Upper lobe of right lung (tissue), 1 donor: ENCODE results near the gene KRTAP2-2. TPM values are rescaled to one million over a fixed set of nuclear protein-coding genes. Genes with fewer than 3 reads are reported as not detected.
"Not testable (repeated sequence)": the region's sequence is repeated elsewhere in the genome, so short reads cannot be mapped to it uniquely, and the experiment has no call there.

ENCODE experiments used
- ATAC-seq: fragments of 200-7000 bp; cut with Tn5 transposase; one replicate; pipeline ENCODE4 v1.9.1; 2020; ENCODE audit warnings: mild to moderate bottlenecking, moderate library complexity
- DNase-seq: peaks from one replicate; pipeline ENCODE4 v3.0.0-alpha.2; 2020
- H3K27ac ChIP-seq: fragments of 200-600 bp; one replicate; pipeline ENCODE4 v1.8.0; 2022
- H3K27me3 ChIP-seq: fragments of 200-600 bp; one replicate; pipeline ENCODE4 v1.8.0; 2022; ENCODE audit warnings: mild to moderate bottlenecking
- H3K36me3 ChIP-seq: fragments of 200-600 bp; one replicate; pipeline ENCODE4 v1.8.0; 2022
- H3K4me1 ChIP-seq: fragments of 200-600 bp; one replicate; pipeline ENCODE4 v1.8.0; 2022
- H3K4me3 ChIP-seq: fragments of 200-600 bp; one replicate; pipeline ENCODE4 v1.8.0; 2022; ENCODE audit warnings: mild to moderate bottlenecking
- H3K9me3 ChIP-seq: fragments of 200-600 bp; one replicate; pipeline ENCODE4 v1.8.0; 2022
- CTCF ChIP-seq: fragments of 200-600 bp; IDR thresholded peaks from one replicate; pipeline ENCODE4 v1.8.0; 2022; ENCODE audit warnings: antibody characterized with exemption
- intact Hi-C: fragments of 100-400 bp; cut with DNase I; formaldehyde crosslinking; loops from one replicate; pipeline ENCODE4 v1.11.0; 2022
- total RNA-seq: library from RNA; stranded (reverse); fragmentation: NEBNext Ultra II Directional; extraction: Animal tissue kit (Norgen Biotek cat#: 25700); gene quantifications from one replicate; pipeline ENCODE4 v1.2.1, GENCODE V29; 2021
- donor health status: DM: no; HTN: yes; CAD: no; lungs with severe emphysema.

The KRTAP2-2 gene
- total RNA-seq, 1 donor from 2014 or later: not detected

- Histone ChIP-seq H3K27ac (no peak overlapping the region), H3K27me3 (peaks cover 9% of the 10 kb centered on the region), H3K4me1 (no peaks in the 10 kb centered on the region), H3K36me3 (no peaks in the 10 kb centered on the region), H3K4me3 (no peak overlapping the region), H3K9me3 (no peaks in the 10 kb centered on the region)
- intact Hi-C loops: no loop called here
- no peak for TF ChIP-seq CTCF
- no peak for ATAC-seq
- DNase-seq: no peak
Measured at GRCh38 chr17:41057547-41057946, 2.5 kb upstream of the KRTAP2-2 start.

GRCh38 chr17:41054556-41054955 is 474 bp downstream of the KRTAP2-2 start:
- H3K27ac ChIP-seq, H3K27me3 ChIP-seq, H3K4me1 ChIP-seq, H3K36me3 ChIP-seq, H3K9me3 ChIP-seq, intact Hi-C loops, DNase-seq, H3K4me3 ChIP-seq, ATAC-seq: not testable (repeated sequence)

- peak; percentile 66 for ATAC-seq
- DNase-seq: no peak
- intact Hi-C loops: no loop called here
Measured at GRCh38 chr17:41054025-41054424, 1.0 kb downstream of the KRTAP2-2 start.

GRCh38 chr17:41052566-41052965 is 2.5 kb downstream of the KRTAP2-2 start:
- TF ChIP-seq CTCF: no peak
- H3K4me1 ChIP-seq: no peaks in the 10 kb centered on the region
- H3K36me3 ChIP-seq: no peaks in the 10 kb centered on the region
- no peak overlapping the region for H3K4me3 ChIP-seq
- H3K27me3 ChIP-seq: no peaks in the 10 kb centered on the region
- intact Hi-C loops: no loop called here
- no peak overlapping the region for H3K27ac ChIP-seq
- H3K9me3 ChIP-seq: no peaks in the 10 kb centered on the region
- ATAC-seq (no peak), DNase-seq (no peak)

More at GRCh38 chr17:41054025-41054424, 1.0 kb downstream of the KRTAP2-2 start:
- Histone ChIP-seq H3K27ac (no peak overlapping the region), H3K4me3 (no peak overlapping the region), H3K36me3 (no peaks in the 10 kb centered on the region), H3K4me1 (no peaks in the 10 kb centered on the region), H3K27me3 (no peaks in the 10 kb centered on the region), H3K9me3 (no peaks in the 10 kb centered on the region)
- TF ChIP-seq CTCF: no peak

GRCh38 chr17:41049110-41049509 is 5.9 kb downstream of the KRTAP2-2 start:
- intact Hi-C loops: no loop called here
- H3K27ac ChIP-seq: no peak overlapping the region
- H3K36me3 ChIP-seq: no peaks in the 10 kb centered on the region
- no peaks in the 10 kb centered on the region for H3K9me3 ChIP-seq
- H3K27me3 ChIP-seq: peaks cover 11% of the 10 kb centered on the region
- no peaks in the 10 kb centered on the region for H3K4me1 ChIP-seq
- no peak for ATAC-seq
- no peak for TF ChIP-seq CTCF
- DNase-seq: no peak
- no peak overlapping the region for H3K4me3 ChIP-seq

- Histone ChIP-seq H3K36me3 (no peaks in the 10 kb centered on the region), H3K9me3 (no peaks in the 10 kb centered on the region), H3K27me3 (peaks cover 11% of the 10 kb centered on the region), H3K27ac (no peak overlapping the region), H3K4me1 (no peaks in the 10 kb centered on the region), H3K4me3 (no peak overlapping the region)
- no peak for DNase-seq
- no peak for TF ChIP-seq CTCF
- intact Hi-C loops: no loop called here
- no peak for ATAC-seq
Measured at GRCh38 chr17:41048441-41048840, 6.6 kb downstream of the KRTAP2-2 start.

- H3K4me3 ChIP-seq, intact Hi-C loops, H3K4me1 ChIP-seq, H3K27ac ChIP-seq, H3K36me3 ChIP-seq, H3K9me3 ChIP-seq, DNase-seq: not testable (repeated sequence)
- peaks cover 11% of the 10 kb centered on the region for H3K27me3 ChIP-seq
- peak; percentile 39 for ATAC-seq
Measured at GRCh38 chr17:41046735-41047465, 8.1 kb downstream of the KRTAP2-2 start, which contains the start of gene KRTAP2-1. Gene KRTAP2-1, minus strand, starts transcription at chr17:41047316. Its CDS starts 49 bp downstream, at chr17:41047267.
